ENCODE data around the gene TMEM94.
A peak's percentile ranks its signal among the peaks of the same experiment; 100 is the strongest.
"Not testable (repeated sequence)": the region's sequence is repeated elsewhere in the genome, so short reads cannot be mapped to it uniquely, and the experiment has no call there.

Gene TMEM94

GRCh38 chr17:75450270-75450669 is 6.2 kb upstream of the TMEM94 start:
- Histone ChIP-seq H3K4me1 (ENCODE audit: control insufficient read depth, insufficient read depth, low read length) (no peaks in the 10 kb centered on the region), H3K27ac (ENCODE audit: extremely low read depth, low read depth, low read length) (no peak overlapping the region), H3K36me3 (ENCODE audit: control insufficient read depth in 2 of 2, insufficient read depth in 1 of 2, low read length in 2 of 2) (no peaks in the 10 kb centered on the region), H3K9me3 (ENCODE audit: control insufficient read depth, insufficient read depth, low read depth, low read length) (no peaks in the 10 kb centered on the region), H3K4me3 (ENCODE audit: low read depth, low read length) (no peak overlapping the region)
- CTCF ChIA-PET: no interaction called here
- TF ChIP-seq ZNF112 (tag by site-specific recombination; IDR thresholded peaks at IDR 0.05) (no peak), ZNF223 (tag by site-specific recombination; IDR thresholded peaks at IDR 0.05) (no peak), PRDM10 (tag by site-specific recombination; IDR thresholded peaks at IDR 0.05) (peak; percentile 73; the same call in 1 of the 2 replicates), ZNF544 (tag by site-specific recombination; IDR thresholded peaks at IDR 0.05) (no peak)
- POLR2A ChIA-PET: no interaction called here

- POLR2A ChIA-PET: interaction anchor here (0.7 to 1.0 kb wide), 2 partner anchors 13 to 165 kb away, joined by 3 read pairs; partner anchors contain the start of gene SLC25A19
- no peak for TF ChIP-seq ZSCAN18 (tag by site-specific recombination; IDR thresholded peaks at IDR 0.05)
- no peak for TF ChIP-seq ZBTB26 (tag by site-specific recombination; optimal IDR thresholded peaks at IDR 0.05)
- TF ChIP-seq OVOL3 (tag by site-specific recombination; IDR thresholded peaks at IDR 0.05): no peak
- no peak for TF ChIP-seq ZNF488 (tag by site-specific recombination; IDR thresholded peaks at IDR 0.05)
- no peak for TF ChIP-seq HOXC10 (CRISPR knock-in tag; IDR thresholded peaks at IDR 0.05)
Observed at GRCh38 chr17:75454193-75454592, 2.2 kb upstream of the TMEM94 start.

GRCh38 chr17:75454672-75455071 is 1.8 kb upstream of the TMEM94 start:
- H3K36me3 ChIP-seq (ENCODE audit: control insufficient read depth in 2 of 2, insufficient read depth in 1 of 2, low read length in 2 of 2); H3K4me3 ChIP-seq (ENCODE audit: low read depth, low read length); H3K9me3 ChIP-seq (ENCODE audit: control insufficient read depth, insufficient read depth, low read depth, low read length); H3K27ac ChIP-seq (ENCODE audit: extremely low read depth, low read depth, low read length): not testable (repeated sequence)
- peak; percentile 76 for TF ChIP-seq ZNF121 (tag by site-specific recombination; IDR thresholded peaks at IDR 0.05)
- CTCF ChIA-PET: interaction anchor here (0.6 to 1.6 kb wide), 5 partner anchors 33 to 1262 kb away, joined by 3 to 5 read pairs (median 4); partner anchors contain the start of gene SMIM5
- peaks cover 17% of the 10 kb centered on the region for H3K4me1 ChIP-seq (ENCODE audit: control insufficient read depth, insufficient read depth, low read length)
- POLR2A ChIA-PET: interaction anchor here (1.0 kb wide), 1 partner anchor 165 kb away, joined by 3 read pairs; the partner anchor contains the start of gene SLC25A19

More at GRCh38 chr17:75454193-75454592, 2.2 kb upstream of the TMEM94 start:
- peaks cover 12% of the 10 kb centered on the region for H3K4me1 ChIP-seq (ENCODE audit: control insufficient read depth, insufficient read depth, low read length)
- H3K27ac ChIP-seq (ENCODE audit: extremely low read depth, low read depth, low read length): no peak overlapping the region
- H3K4me3 ChIP-seq (ENCODE audit: low read depth, low read length): no peak overlapping the region
- H3K36me3 ChIP-seq (ENCODE audit: control insufficient read depth in 2 of 2, insufficient read depth in 1 of 2, low read length in 2 of 2): no peaks in the 10 kb centered on the region
- CTCF ChIA-PET: interaction anchor here (0.6 to 2.0 kb wide), 9 partner anchors 10 to 339 kb away, joined by 3 to 7 read pairs (median 4); partner anchors contain the start of gene SMIM5
- H3K9me3 ChIP-seq (ENCODE audit: control insufficient read depth, insufficient read depth, low read depth, low read length): no peaks in the 10 kb centered on the region
